Spleen (tissue), 11 donors: Measurements from ENCODE around the gene MAP3K12. TPM values are rescaled to one million over a fixed set of nuclear protein-coding genes. Genes with fewer than 3 reads are reported as not detected.

Source experiments
- DNase-seq: peaks from one replicate; pipeline ENCODE4 v3.0.0-alpha.2; 2020
- H3K27ac ChIP-seq, 8 donors: fragments of 200-600 bp; sonication (generic) in 7 of 8; 1 replicate in 4 of 8; 2 replicates in 4 of 8; pipeline versions ENCODE4 v1.5.0 to v1.8.0; 2016 to 2021; ENCODE audit warnings: inconsistent platforms in 4 of 8, mild to moderate bottlenecking in 4 of 8, moderate library complexity in 1 of 8
- H3K27me3 ChIP-seq, 7 donors: fragments of 200-600 bp; sonication (generic) in 6 of 7; replicated peaks in 1 of 7; 1 replicate in 4 of 7; 2 replicates in 3 of 7; pipeline versions ENCODE4 v1.5.0 to v1.8.0; 2016 to 2021; ENCODE audit warnings: inconsistent platforms in 3 of 7, mild to moderate bottlenecking in 1 of 7
- H3K36me3 ChIP-seq, 6 donors: fragments of 200-600 bp; sonication (generic) in 5 of 6; 1 replicate in 4 of 6; 2 replicates in 2 of 6; pipeline versions ENCODE4 v1.5.0 to v1.8.0; 2016 to 2021; ENCODE audit warnings: inconsistent platforms in 2 of 6
- H3K4me1 ChIP-seq, 6 donors: fragments of 200-600 bp; sonication (generic) in 5 of 6; 1 replicate in 3 of 6; 2 replicates in 3 of 6; pipeline versions ENCODE4 v1.5.0 to v1.8.0; 2016 to 2021; ENCODE audit warnings: inconsistent platforms in 3 of 6
- H3K4me3 ChIP-seq, 8 donors: fragments of 200-600 bp; sonication (generic) in 7 of 8; 1 replicate in 4 of 8; 2 replicates in 4 of 8; pipeline versions ENCODE4 v1.5.0 to v1.8.0; 2016 to 2021; ENCODE audit warnings: inconsistent platforms in 4 of 8, mild to moderate bottlenecking in 4 of 8, moderate library complexity in 2 of 8
- H3K9me3 ChIP-seq, 8 donors: fragments of 200-600 bp; sonication (generic) in 7 of 8; 1 replicate in 4 of 8; 2 replicates in 4 of 8; pipeline versions ENCODE4 v1.5.0 to v1.8.0; 2016 to 2021; ENCODE audit warnings: inconsistent platforms in 4 of 8
- CTCF ChIP-seq, 11 experiments: fragments of 200-600 bp in 7 of 11; fragments of 450-650 bp in 4 of 11; sonication (generic) in 4 of 11; IDR thresholded peaks in 8 of 11; conservative IDR thresholded peaks in 3 of 11; 1 replicate in 7 of 11; 2 replicates in 4 of 11; pipeline versions ENCODE4 v1.4.0 to v1.8.0; 2016 to 2021; ENCODE audit warnings: antibody characterized with exemption in 11 of 11, inconsistent platforms in 4 of 11, mild to moderate bottlenecking in 1 of 11
- POLR2A ChIP-seq, 3 donors: fragments of 450-650 bp; IDR thresholded peaks; one replicate each; pipeline ENCODE4 v1.5.1; 2017; ENCODE audit warnings: antibody characterized with exemption in 3 of 3, mild to moderate bottlenecking in 1 of 3
- POLR2AphosphoS5 ChIP-seq, 3 donors: sonication (generic); formaldehyde crosslinking; IDR thresholded peaks; one replicate each; pipeline ENCODE4 v1.5.1; 2017; ENCODE audit warnings: antibody characterized with exemption in 3 of 3
- WGBS, 5 donors: extraction: QIAGEN DNeasy Blood & Tissue Kit in 3 of 5; methylation state at CpG; one replicate each; pipeline versions ENCODE4 v1.1.5 to v1.1.7; 2013 to 2018; 5-methylcytosine and 5-hydroxymethylcytosine counted together
- intact Hi-C: fragments of 100-400 bp; cut with DNase I; formaldehyde crosslinking; loops from one replicate; pipeline ENCODE4 v1.15.0; 2023; ENCODE audit warnings: low total_unique reads
- polyA plus RNA-seq, 3 donors: library from polyadenylated mRNA; stranded (reverse); fragments of 200-250 nt; gene quantifications; one replicate each; pipeline ENCODE4 v1.2.1, GENCODE V29; 2013
- total RNA-seq, 7 donors: library from RNA; depleted of rRNA in 3 of 7; stranded (reverse); fragments of >200 nt in 3 of 7; fragmentation: NEBNext Ultra II Directional in 4 of 7; extraction: Animal tissue kit (Norgen Biotek cat#: 25700) in 4 of 7; gene quantifications; one replicate each; pipeline versions ENCODE4 v1.1.0 to v1.2.1, GENCODE V29; 2016 to 2021
- donor health status: healthy with polysubstance abuse.
- donor health status: DM: no; HTN: no; CAD: no; lungs with moderate emphysema.
- donor health status: DM: no; HTN: no; CAD: no.
- donor health status: Bipolar disorder and iron deficiency.
- donor health status: healthy.
- donor health status: DM: no; HTN: no; CAD: no.
- donor health status: DM: yes; HTN: yes; CAD: no.

MAP3K12 gene
- total and polyA plus RNA-seq, 10 donors, result 8.0 to 27.4 (median 18.0) TPM

GRCh38 chr12:53480491-53481442, 18.5 kb downstream of the MAP3K12 start:
- peaks cover 6 to 100% (median 95%) of the 10 kb centered on the region in 6 donors for H3K36me3 ChIP-seq
- H3K27me3 ChIP-seq, result no peaks in the 10 kb centered on the region
- H3K4me3 ChIP-seq, result no peak overlapping the region
- intact Hi-C loops, result no loop called here
- DNase-seq, result no peak
- 69 to 82% (median 80%) methylated on average over 12 of the region's 12 CpGs for WGBS, 5 donors
- peaks cover 0 to 63% (median 31%) of the 10 kb centered on the region in 6 donors for H3K4me1 ChIP-seq
- no peaks in the 10 kb centered on the region for H3K9me3 ChIP-seq
- peak overlapping the region in 4 of 8 donors; percentile 5 to 51 (median 36) for H3K27ac ChIP-seq
- TF ChIP-seq CTCF (IDR thresholded peaks at IDR 0.05 in 8 of 11, conservative IDR thresholded peaks at IDR 0.05 in 3 of 11) (no peak), POLR2AphosphoS5 (IDR thresholded peaks at IDR 0.05) (no peak), POLR2A (IDR thresholded peaks at IDR 0.05) (no peak)

GRCh38 chr12:53479331-53479730, 19.9 kb downstream of the MAP3K12 start:
- Histone ChIP-seq H3K27ac (peak overlapping the region in 2 of 8 donors; percentile 9 to 22), H3K27me3 (no peaks in the 10 kb centered on the region), H3K9me3 (no peaks in the 10 kb centered on the region), H3K4me3 (no peak overlapping the region), H3K36me3 (peaks cover 8 to 100% (median 96%) of the 10 kb centered on the region in 6 donors), H3K4me1 (peaks cover 0 to 77% (median 42%) of the 10 kb centered on the region in 6 donors)
- 82 to 94% (median 90%) methylated on average over 5 of the region's 5 CpGs for WGBS, 5 donors
- DNase-seq, result no peak
- intact Hi-C loops, result no loop called here
- no peak for TF ChIP-seq CTCF (IDR thresholded peaks at IDR 0.05 in 8 of 11, conservative IDR thresholded peaks at IDR 0.05 in 3 of 11)
- no peak for TF ChIP-seq POLR2AphosphoS5 (IDR thresholded peaks at IDR 0.05)
- TF ChIP-seq POLR2A (IDR thresholded peaks at IDR 0.05), result no peak

- H3K4me1 ChIP-seq, result peaks cover 0 to 82% (median 46%) of the 10 kb centered on the region in 6 donors
- H3K9me3 ChIP-seq, result no peaks in the 10 kb centered on the region
- intact Hi-C loops, result no loop called here
- no peak for DNase-seq
- H3K27ac ChIP-seq, result peak overlapping the region in 2 of 8 donors; percentile 9 to 22
- H3K36me3 ChIP-seq, result peaks cover 8 to 100% (median 99%) of the 10 kb centered on the region in 6 donors
- TF ChIP-seq POLR2A (IDR thresholded peaks at IDR 0.05) (no peak), POLR2AphosphoS5 (IDR thresholded peaks at IDR 0.05) (no peak), CTCF (IDR thresholded peaks at IDR 0.05 in 8 of 11, conservative IDR thresholded peaks at IDR 0.05 in 3 of 11) (no peak)
- H3K4me3 ChIP-seq, result no peak overlapping the region
- WGBS, 5 donors, result 68 to 76% (median 70%) methylated on average over 1 of the region's 1 CpG
- H3K27me3 ChIP-seq, result no peaks in the 10 kb centered on the region
Observed at GRCh38 chr12:53478865-53479264, 20.4 kb downstream of the MAP3K12 start.

- H3K4me3 ChIP-seq, result no peak overlapping the region
- H3K9me3 ChIP-seq, result no peaks in the 10 kb centered on the region
- TF ChIP-seq POLR2A (IDR thresholded peaks at IDR 0.05), result no peak
- peak in 2 of 11 experiments; percentile 12 to 32 for TF ChIP-seq CTCF (IDR thresholded peaks at IDR 0.05 in 8 of 11, conservative IDR thresholded peaks at IDR 0.05 in 3 of 11)
- TF ChIP-seq POLR2AphosphoS5 (IDR thresholded peaks at IDR 0.05), result peak in 1 of 3 donors; percentile 19
- no peak for DNase-seq
- peaks cover 8 to 100% (median 100%) of the 10 kb centered on the region in 6 donors for H3K36me3 ChIP-seq
- peaks cover 0 to 95% (median 64%) of the 10 kb centered on the region in 6 donors for H3K4me1 ChIP-seq
- intact Hi-C loops, result no loop called here
- H3K27me3 ChIP-seq, result no peaks in the 10 kb centered on the region
- 60 to 79% (median 70%) methylated on average over 2 of the region's 2 CpGs for WGBS, 5 donors
- H3K27ac ChIP-seq, result peak overlapping the region in 1 of 8 donors; percentile 6
Observed at GRCh38 chr12:53476769-53477209, 22.5 kb downstream of the MAP3K12 start.
